Measurements from ENCODE around the gene PLEKHG4B. TPM values are rescaled to one million over a fixed set of nuclear protein-coding genes. Genes with fewer than 3 reads are reported as not detected.

PLEKHG4B gene
- total and polyA plus RNA-seq, 2 of the 8 experiments (the other 6 are each of a cell fraction or from before 2014, with no cell fraction given): 31.1 to 43.6 TPM

DNA sequence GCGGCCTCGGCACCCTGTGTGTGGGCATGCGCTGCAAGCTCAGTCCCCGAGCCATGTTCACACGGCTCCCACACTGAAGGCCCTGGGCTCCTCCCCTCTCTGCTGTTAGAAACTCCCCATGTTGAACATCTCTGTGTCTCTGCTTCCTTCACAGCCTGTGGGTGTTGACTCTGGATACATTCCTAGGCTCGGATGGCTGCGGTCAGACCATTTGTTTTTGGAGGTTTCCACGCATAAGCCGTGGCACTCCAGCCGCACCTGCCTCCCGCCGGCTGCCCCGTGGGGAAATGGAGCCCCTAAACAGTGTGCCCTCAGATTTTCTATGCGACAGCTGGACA lies 68.2 kb downstream of the PLEKHG4B start:
- no peak overlapping the region for H3K4me2 ChIP-seq (ENCODE audit: insufficient read depth in 1 of 2, low read depth in 2 of 2, low read length in 2 of 2)
- no peak for TF ChIP-seq RAD21 (IDR thresholded peaks at IDR 0.05 in 1 of 2, conservative IDR thresholded peaks at IDR 0.05 in 1 of 2; ENCODE audit: low read depth in 2 of 2, low read length in 2 of 2)
- no peak for TF ChIP-seq BCL11A (IDR thresholded peaks at IDR 0.05; ENCODE audit: low read depth in 2 of 2, low read length in 2 of 2)
- TF ChIP-seq EP300 (IDR thresholded peaks at IDR 0.05; ENCODE audit: borderline replicate concordance in 1 of 2, low read depth in 2 of 2, low read length in 2 of 2): no peak
- TF ChIP-seq ZNF274 (IDR thresholded peaks at IDR 0.05; ENCODE audit: borderline replicate concordance, extremely low read depth, low read length): no peak
- no peak for TF ChIP-seq USF2 (IDR thresholded peaks at IDR 0.05; ENCODE audit: low read length)
- TF ChIP-seq JUND (IDR thresholded peaks at IDR 0.05; ENCODE audit: low read length): no peak
- TF ChIP-seq SIN3A (conservative IDR thresholded peaks at IDR 0.05 in 1 of 2, IDR thresholded peaks at IDR 0.05 in 1 of 2; ENCODE audit: low read depth in 1 of 2, low read length in 2 of 2): no peak
- no peak for TF ChIP-seq CEBPB (IDR thresholded peaks at IDR 0.05; ENCODE audit: low read depth, low read length)
- no peak for TF ChIP-seq CTBP2 (IDR thresholded peaks at IDR 0.05; ENCODE audit: borderline replicate concordance, insufficient read depth, insufficient read length, low read length)
- TF ChIP-seq EZH2 (IDR thresholded peaks at IDR 0.05; ENCODE audit: low read depth, low read length, severe bottlenecking): no peak
- TF ChIP-seq POLR2A (IDR thresholded peaks at IDR 0.05; ENCODE audit: control extremely low read depth in 1 of 2, low read depth in 2 of 2, low read length in 2 of 2): no peak
- TF ChIP-seq TCF12 (IDR thresholded peaks at IDR 0.05; ENCODE audit: low read depth, low read length): no peak

More for the DNA sequence above, 68.2 kb downstream of the PLEKHG4B start:
- H3K9ac ChIP-seq (replicated peaks in 1 of 4; ENCODE audit: extremely low read depth in 1 of 4, low read depth in 3 of 4, low read length in 3 of 4): no peak overlapping the region
- no peak overlapping the region for H2BK120ac ChIP-seq (replicated peaks; ENCODE audit: low read depth, low read length)
- H3K4me3 ChIP-seq (ENCODE audit: extremely low read depth in 1 of 4, insufficient read depth in 2 of 4, low read depth in 3 of 4, low read length in 4 of 4): no peak overlapping the region
- H2BK15ac ChIP-seq (ENCODE audit: low read length): no peak overlapping the region
- H3K27me3 ChIP-seq (replicated peaks in 1 of 4; ENCODE audit: control insufficient read depth in 3 of 4, extremely low read depth in 1 of 4, insufficient read depth in 3 of 4, low read length in 3 of 4): no peaks in the 10 kb centered on the region
- WGBS, 2 experiments (ENCODE audit: extremely low coverage in 1 of 2, insufficient coverage in 1 of 2, insufficient read length in 1 of 2, insufficient replicate concordance in 2 of 2, low coverage in 1 of 2, low lambda C conversion rate in 2 of 2, missing lambda C conversion rate in 1 of 2): 88% methylated on average over 14 of the region's 14 CpGs; no CpG with 5 or more reads in 1 of the 2 experiments
- no peak overlapping the region for H4K91ac ChIP-seq (replicated peaks; ENCODE audit: insufficient read length, low read length)
- no peak overlapping the region for H3K14ac ChIP-seq (ENCODE audit: insufficient read length)
- H3K79me2 ChIP-seq (ENCODE audit: control insufficient read depth in 1 of 2, insufficient read depth in 2 of 2, low read length in 2 of 2): no peaks in the 10 kb centered on the region
- H3K9me3 ChIP-seq (ENCODE audit: insufficient read depth in 2 of 2, low read depth in 1 of 2, low read length in 1 of 2): peaks cover 0 to 4% of the 10 kb centered on the region in 2 experiments; a peak in 1 of 4 replicates
- no peak overlapping the region for H3K4ac ChIP-seq (replicated peaks; ENCODE audit: insufficient read length, low read depth, low read length)
- peaks cover 0 to 2% of the 10 kb centered on the region in 2 experiments for H4K20me1 ChIP-seq (replicated peaks in 1 of 2; ENCODE audit: control insufficient read depth in 1 of 2, insufficient read depth in 2 of 2, low read length in 2 of 2)
- H2AFZ ChIP-seq (ENCODE audit: low read length): no peak overlapping the region
- no peak for FAIRE-seq
- H3K27ac ChIP-seq (ENCODE audit: low read depth, low read length): no peak overlapping the region
- H2BK12ac ChIP-seq (ENCODE audit: low read depth, low read length): no peak overlapping the region
- ChIA-PET POLR2A (ENCODE audit: partially characterized antibody) (interaction anchor here (1.0 to 4.5 kb wide), 2 partner anchors 9 to 68 kb away, joined by 3 to 18 read pairs; partner anchors contain the start of gene PLEKHG4B), CTCF (ENCODE audit: partially characterized antibody) (interaction anchor here (0.8 to 0.9 kb wide), 2 partner anchors 15 to 121 kb away, joined by 3 read pairs; no protein-coding TSS in a partner anchor)
- H2BK5ac ChIP-seq (ENCODE audit: low read depth, low read length): no peak overlapping the region
- no peak overlapping the region for H2BK20ac ChIP-seq (ENCODE audit: low read length)
- no peaks in the 10 kb centered on the region; the same call in 1 of the 2 replicates for H3K79me1 ChIP-seq (ENCODE audit: low read depth, low read length)
- no peak overlapping the region for H2AK5ac ChIP-seq (ENCODE audit: low read depth, low read length)
- H3K23ac ChIP-seq (ENCODE audit: insufficient read length): no peak overlapping the region
- no peaks in the 10 kb centered on the region; a peak in 1 of 7 replicates for H3K4me1 ChIP-seq (replicated peaks in 1 of 4; ENCODE audit: control insufficient read depth in 3 of 4, insufficient read depth in 4 of 4, low read length in 3 of 4)
- peaks cover 10 to 70% (median 25%) of the 10 kb centered on the region in 4 experiments; a peak in 6 of 8 replicates for H3K36me3 ChIP-seq (ENCODE audit: control insufficient read depth in 2 of 4, insufficient read depth in 4 of 4, low read length in 3 of 4)
- H4K8ac ChIP-seq (ENCODE audit: extremely low read depth, insufficient read depth, low read length): no peak overlapping the region
- no peak overlapping the region for H3K56ac ChIP-seq (replicated peaks; ENCODE audit: insufficient read length, low read depth, low read length)
- no peaks in the 10 kb centered on the region for H3K23me2 ChIP-seq (ENCODE audit: low read depth, low read length)
- H4K5ac ChIP-seq (ENCODE audit: insufficient read length, low read depth, low read length): no peak overlapping the region
- no peak for DNase-seq (ENCODE audit: low read depth in 1 of 2, low spot score in 2 of 2)
- H3K18ac ChIP-seq (ENCODE audit: extremely low read depth, low read length): no peak overlapping the region
